Measurements from ENCODE around the gene KRT13. TPM values are rescaled to one million over a fixed set of nuclear protein-coding genes. Genes with fewer than 3 reads are reported as not detected.

KRT13 gene
- not detected for total RNA-seq

GRCh38 chr17:41505007-41505808 is at the start of gene KRT13:
TSS of gene KRT13 (minus strand) at chr17:41505612. CDS start at chr17:41505550, 62 bp downstream.
- CTCF ChIA-PET: interaction anchor here (0.6 to 2.9 kb wide), 4 partner anchors 10 to 13 kb away, joined by 3 to 12 read pairs (median 8); partner anchors contain the start of gene KRT15
- no peaks in the 10 kb centered on the region for H3K27me3 Mint-ChIP-seq

GRCh38 chr17:41553987-41554680 is 48.7 kb upstream of the KRT13 start:
- H3K4me3 Mint-ChIP-seq: no peak overlapping the region
- H3K27me3 Mint-ChIP-seq: peaks cover 12% of the 10 kb centered on the region
- no peaks in the 10 kb centered on the region for H3K36me3 Mint-ChIP-seq (ENCODE audit: low read depth)
- ChIA-PET POLR2A (no interaction called here), CTCF (interaction anchor here (1.3 to 2.5 kb wide), 3 partner anchors 108 to 112 kb away, joined by 3 to 13 read pairs (median 4); no protein-coding TSS in a partner anchor)
- no peak overlapping the region for H3K27ac Mint-ChIP-seq
- H3K9me3 Mint-ChIP-seq: no peaks in the 10 kb centered on the region
- H3K4me1 Mint-ChIP-seq: peaks cover 5% of the 10 kb centered on the region
- DNase-seq: no peak

More at GRCh38 chr17:41505007-41505808, at the start of gene KRT13:
- POLR2A ChIA-PET: no interaction called here
- DNase-seq: no peak
- H3K9me3 Mint-ChIP-seq: no peaks in the 10 kb centered on the region
- H3K4me1 Mint-ChIP-seq: no peaks in the 10 kb centered on the region
- H3K4me3 Mint-ChIP-seq: no peak within 1 kb of the TSS
- H3K36me3 Mint-ChIP-seq (ENCODE audit: low read depth): no peaks in the 10 kb centered on the region
- no peak within 1 kb of the TSS for H3K27ac Mint-ChIP-seq

- ChIA-PET CTCF (interaction anchor here (1.3 to 2.5 kb wide), 3 partner anchors 109 to 115 kb away, joined by 3 to 13 read pairs (median 3); no protein-coding TSS in a partner anchor), POLR2A (no interaction called here)
- Mint-ChIP-seq H3K4me1 (peaks cover 13% of the 10 kb centered on the region), H3K9me3 (no peaks in the 10 kb centered on the region), H3K27me3 (peaks cover 8% of the 10 kb centered on the region), H3K36me3 (ENCODE audit: low read depth) (no peaks in the 10 kb centered on the region), H3K27ac (no peak overlapping the region), H3K4me3 (no peak overlapping the region)
- DNase-seq: no peak
These were observed 47.8 kb upstream of the KRT13 start for GRCh38 chr17:41553176-41553575.

GRCh38 chr17:41552455-41552854 is 47.0 kb upstream of the KRT13 start:
- ChIA-PET POLR2A (no interaction called here), CTCF (interaction anchor here (1.1 to 2.5 kb wide), 4 partner anchors 10 to 115 kb away, joined by 3 to 13 read pairs (median 4); no protein-coding TSS in a partner anchor)
- no peak for DNase-seq
- H3K27ac Mint-ChIP-seq: no peak overlapping the region
- H3K4me3 Mint-ChIP-seq: no peak overlapping the region
- peaks cover 1% of the 10 kb centered on the region for H3K9me3 Mint-ChIP-seq
- H3K36me3 Mint-ChIP-seq (ENCODE audit: low read depth): no peaks in the 10 kb centered on the region
- peaks cover 19% of the 10 kb centered on the region for H3K4me1 Mint-ChIP-seq
- H3K27me3 Mint-ChIP-seq: peaks cover 2% of the 10 kb centered on the region

- Mint-ChIP-seq H3K36me3 (ENCODE audit: low read depth) (no peaks in the 10 kb centered on the region), H3K4me1 (peaks cover 19% of the 10 kb centered on the region), H3K27me3 (peaks cover 2% of the 10 kb centered on the region), H3K27ac (no peak overlapping the region), H3K9me3 (peaks cover 7% of the 10 kb centered on the region), H3K4me3 (no peak overlapping the region)
- ChIA-PET CTCF (interaction anchor here (1.1 to 4.0 kb wide), 4 partner anchors 8 to 111 kb away, joined by 3 to 18 read pairs (median 8); no protein-coding TSS in a partner anchor), POLR2A (no interaction called here)
- no peak for DNase-seq
These were observed 46.0 kb upstream of the KRT13 start for GRCh38 chr17:41551365-41551764.

GRCh38 chr17:41549596-41550039 is 44.2 kb upstream of the KRT13 start:
- H3K4me1 Mint-ChIP-seq: peaks cover 19% of the 10 kb centered on the region
- POLR2A ChIA-PET: no interaction called here
- no peak overlapping the region for H3K27ac Mint-ChIP-seq
- H3K36me3 Mint-ChIP-seq (ENCODE audit: low read depth): no peaks in the 10 kb centered on the region
- H3K9me3 Mint-ChIP-seq: peaks cover 7% of the 10 kb centered on the region
- CTCF ChIA-PET: interaction anchor here (0.6 to 4.3 kb wide), 48 partner anchors 9 to 939 kb away, joined by 3 to 52 read pairs (median 6); partner anchors contain the start of genes KRT15 and KRT33B
- no peak for DNase-seq
- H3K4me3 Mint-ChIP-seq: no peak overlapping the region
- peaks cover 2% of the 10 kb centered on the region for H3K27me3 Mint-ChIP-seq

GRCh38 chr17:41548844-41549595 is 43.6 kb upstream of the KRT13 start:
- Mint-ChIP-seq H3K36me3 (ENCODE audit: low read depth) (no peaks in the 10 kb centered on the region), H3K27me3 (peaks cover 2% of the 10 kb centered on the region), H3K9me3 (peaks cover 7% of the 10 kb centered on the region), H3K4me3 (peak overlapping the region; percentile 25), H3K27ac (peak overlapping the region; percentile 80), H3K4me1 (peaks cover 19% of the 10 kb centered on the region)
- ChIA-PET POLR2A (no interaction called here), CTCF (interaction anchor here (0.6 to 4.3 kb wide), 61 partner anchors 9 to 986 kb away, joined by 3 to 52 read pairs (median 5); partner anchors contain the start of genes KRT15 and KRT33B)
- peak; percentile 89 for DNase-seq

- ChIA-PET POLR2A (no interaction called here), CTCF (interaction anchor here (0.6 to 4.3 kb wide), 50 partner anchors 8 to 985 kb away, joined by 3 to 52 read pairs (median 5); partner anchors contain the start of genes KRT15 and KRT33B)
- Mint-ChIP-seq H3K27me3 (no peaks in the 10 kb centered on the region), H3K9me3 (peaks cover 7% of the 10 kb centered on the region), H3K27ac (peak overlapping the region; percentile 80), H3K4me3 (no peak overlapping the region), H3K4me1 (peaks cover 19% of the 10 kb centered on the region), H3K36me3 (ENCODE audit: low read depth) (no peaks in the 10 kb centered on the region)
- no peak for DNase-seq
These were observed 42.8 kb upstream of the KRT13 start for GRCh38 chr17:41547921-41548843.

- peaks cover 7% of the 10 kb centered on the region for H3K9me3 Mint-ChIP-seq
- ChIA-PET POLR2A (no interaction called here), CTCF (interaction anchor here (1.4 to 4.3 kb wide), 8 partner anchors 11 to 637 kb away, joined by 3 to 52 read pairs (median 24); no protein-coding TSS in a partner anchor)
- H3K4me3 Mint-ChIP-seq: no peak overlapping the region
- no peak for DNase-seq
- peaks cover 3% of the 10 kb centered on the region for H3K27me3 Mint-ChIP-seq
- peaks cover 19% of the 10 kb centered on the region for H3K4me1 Mint-ChIP-seq
- H3K27ac Mint-ChIP-seq: no peak overlapping the region
- no peaks in the 10 kb centered on the region for H3K36me3 Mint-ChIP-seq (ENCODE audit: low read depth)
These were observed 42.0 kb upstream of the KRT13 start for GRCh38 chr17:41547378-41547841.

GRCh38 chr17:41546819-41547218 is 41.4 kb upstream of the KRT13 start:
- H3K4me1 Mint-ChIP-seq: peaks cover 19% of the 10 kb centered on the region

GRCh38 chr17:41545829-41546410 is 40.5 kb upstream of the KRT13 start:
- Mint-ChIP-seq H3K27ac (no peak overlapping the region), H3K4me1 (peaks cover 19% of the 10 kb centered on the region), H3K4me3 (no peak overlapping the region), H3K27me3 (peaks cover 5% of the 10 kb centered on the region), H3K36me3 (ENCODE audit: low read depth) (no peaks in the 10 kb centered on the region), H3K9me3 (peaks cover 7% of the 10 kb centered on the region)
- no peak for DNase-seq
- ChIA-PET CTCF (interaction anchor here (1.3 to 1.4 kb wide), 2 partner anchors 12 to 120 kb away, joined by 5 to 6 read pairs; no protein-coding TSS in a partner anchor), POLR2A (no interaction called here)

More at GRCh38 chr17:41546819-41547218, 41.4 kb upstream of the KRT13 start:
- Mint-ChIP-seq H3K27me3 (peaks cover 5% of the 10 kb centered on the region), H3K9me3 (peaks cover 7% of the 10 kb centered on the region), H3K36me3 (ENCODE audit: low read depth) (no peaks in the 10 kb centered on the region), H3K4me3 (no peak overlapping the region), H3K27ac (no peak overlapping the region)
- DNase-seq: no peak
- CTCF ChIA-PET: interaction anchor here (1.4 to 4.3 kb wide), 3 partner anchors 10 to 19 kb away, joined by 3 to 30 read pairs (median 5); no protein-coding TSS in a partner anchor
- POLR2A ChIA-PET: no interaction called here

Data from activated CD4-positive, alpha-beta T cell treated with anti-CD3 and anti-CD28 coated beads, Interleukin-2, amount 10 ng/mL, durations not matched to agents 7 days and 5 days (primary cell).